ENCODE results near the gene POTEJ.
"Not testable (repeated sequence)": the region's sequence is repeated elsewhere in the genome, so short reads cannot be mapped to it uniquely, and the experiment has no call there.

GRCh38 chr2:130609002-130609920, 2.0 kb upstream of the POTEJ start:
- not testable (repeated sequence) for TF ChIP-seq EZH2 (IDR thresholded peaks at IDR 0.05; ENCODE audit: borderline replicate concordance, insufficient read depth, low read depth, low read length, poor library complexity, severe bottlenecking); CTCF (IDR thresholded peaks at IDR 0.05)

All from B cell (primary cell).